GM23338 (cell line): ENCODE data around the gene KCNC4.

Experiments used
- CREB1 ChIP-seq: fragments of 250-450 bp; sonication (Bioruptor Pico); IDR thresholded peaks from 2 replicates; pipeline ENCODE4 v1.5.0; 2020; ENCODE audit warnings: low read depth, mild to moderate bottlenecking, moderate library complexity
- JUNB ChIP-seq: IDR thresholded peaks from one replicate; pipeline ENCODE4 v1.6.1; 2016; ENCODE audit warnings: antibody characterized with exemption; ENCODE audit not compliant: unreplicated experiment
- POLR2AphosphoS5 ChIP-seq: IDR thresholded peaks from 2 replicates; pipeline ENCODE4 v1.6.1; 2016; ENCODE audit warnings: antibody characterized with exemption, low read depth
- TF ChIP-seq, protein P1 (sequence below), 2 experiments: fragments of 200-600 bp in 1 of 2; sonication (generic) in 1 of 2; conservative IDR thresholded peaks; 2 replicates each; pipeline versions ENCODE4 v1.5.1 to v1.6.1; 2016 to 2017; ENCODE audit warnings: antibody characterized with exemption in 2 of 2, low read depth in 2 of 2, mild to moderate bottlenecking in 2 of 2, moderate library complexity in 1 of 2

DNA sequence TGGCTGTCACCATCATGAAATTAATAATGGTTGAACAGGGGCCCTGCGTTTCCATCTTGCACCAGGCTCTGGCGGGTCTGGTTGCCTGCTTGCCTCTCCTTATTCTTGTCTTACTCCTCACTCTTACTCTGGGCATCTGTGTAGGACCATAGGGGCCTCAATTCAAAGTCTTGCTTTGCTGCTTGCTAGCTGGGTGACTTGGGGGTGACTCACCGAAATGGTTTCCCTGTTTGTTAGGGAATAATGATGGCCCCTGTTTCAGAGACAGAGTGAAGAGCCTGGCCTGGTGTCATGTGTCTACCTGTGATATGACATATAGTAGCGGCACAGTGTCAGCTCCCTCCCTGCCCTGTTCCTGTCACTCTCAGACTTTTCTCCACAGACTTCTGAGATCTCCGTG lies 24.6 kb downstream of the KCNC4 start:
- TF ChIP-seq CREB1 (CRISPR knock-in tag) (no peak), POLR2AphosphoS5 (no peak), JUNB (no peak)
- TF ChIP-seq, protein P1, sequence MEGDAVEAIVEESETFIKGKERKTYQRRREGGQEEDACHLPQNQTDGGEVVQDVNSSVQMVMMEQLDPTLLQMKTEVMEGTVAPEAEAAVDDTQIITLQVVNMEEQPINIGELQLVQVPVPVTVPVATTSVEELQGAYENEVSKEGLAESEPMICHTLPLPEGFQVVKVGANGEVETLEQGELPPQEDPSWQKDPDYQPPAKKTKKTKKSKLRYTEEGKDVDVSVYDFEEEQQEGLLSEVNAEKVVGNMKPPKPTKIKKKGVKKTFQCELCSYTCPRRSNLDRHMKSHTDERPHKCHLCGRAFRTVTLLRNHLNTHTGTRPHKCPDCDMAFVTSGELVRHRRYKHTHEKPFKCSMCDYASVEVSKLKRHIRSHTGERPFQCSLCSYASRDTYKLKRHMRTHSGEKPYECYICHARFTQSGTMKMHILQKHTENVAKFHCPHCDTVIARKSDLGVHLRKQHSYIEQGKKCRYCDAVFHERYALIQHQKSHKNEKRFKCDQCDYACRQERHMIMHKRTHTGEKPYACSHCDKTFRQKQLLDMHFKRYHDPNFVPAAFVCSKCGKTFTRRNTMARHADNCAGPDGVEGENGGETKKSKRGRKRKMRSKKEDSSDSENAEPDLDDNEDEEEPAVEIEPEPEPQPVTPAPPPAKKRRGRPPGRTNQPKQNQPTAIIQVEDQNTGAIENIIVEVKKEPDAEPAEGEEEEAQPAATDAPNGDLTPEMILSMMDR (conservative IDR thresholded peaks at IDR 0.05; ENCODE audit: low read depth in 2 of 2), result no peak
